Calu3 (cell line): Measurements from ENCODE around the gene TTLL4. TPM values are rescaled to one million over a fixed set of nuclear protein-coding genes. Genes with fewer than 3 reads are reported as not detected.

Experiments used
- BruUV-seq: library from RNA; stranded (reverse); fragments of 400-500 nt; replicated peaks from 2 replicates; lab custom pipeline; 2021; lab: Mats Ljungman, UMichigan
- CTCF ChIA-PET: fragments of 300-600 bp; sonication (Branson Sonifier 250); formaldehyde crosslinking; loops from one replicate; lab custom pipeline; 2022; ENCODE audit warnings: antibody characterized with exemption; lab: Charles Lee
- DNase-seq: peaks from one replicate; pipeline ENCODE4 v3.0.0; 2022
- H3K27ac Mint-ChIP-seq: one replicate; pipeline ENCODE4 v1.8.0; 2022; ENCODE audit warnings: mixed read lengths; ENCODE audit not compliant: unreplicated experiment
- H3K27me3 Mint-ChIP-seq: one replicate; pipeline ENCODE4 v1.8.0; 2022; ENCODE audit warnings: mixed read lengths; ENCODE audit not compliant: unreplicated experiment
- H3K36me3 Mint-ChIP-seq: one replicate; pipeline ENCODE4 v1.8.0; 2022; ENCODE audit warnings: mild to moderate bottlenecking, moderate library complexity, mixed read lengths; ENCODE audit not compliant: insufficient read depth, unreplicated experiment
- H3K4me1 Mint-ChIP-seq: one replicate; pipeline ENCODE4 v1.8.0; 2022; ENCODE audit warnings: mild to moderate bottlenecking, low read depth, mixed read lengths; ENCODE audit not compliant: unreplicated experiment
- H3K4me3 Mint-ChIP-seq: one replicate; pipeline ENCODE4 v1.8.0; 2022; ENCODE audit warnings: mild to moderate bottlenecking, low read depth, moderate library complexity, mixed read lengths; ENCODE audit not compliant: unreplicated experiment
- H3K9me3 Mint-ChIP-seq: one replicate; pipeline ENCODE4 v1.8.0; 2022; ENCODE audit warnings: low read depth, mixed read lengths; ENCODE audit not compliant: unreplicated experiment
- intact Hi-C: fragments of 100-400 bp; cut with micrococcal nuclease; formaldehyde crosslinking; loops from one replicate; pipeline ENCODE4 v1.10.0; 2022; ENCODE audit not compliant: unreplicated experiment
- total RNA-seq: library from RNA; stranded (reverse); gene quantifications from 2 replicates; pipeline ENCODE4 v1.2.3, GENCODE V29; 2022
- TF ChIP-seq, protein P1 (sequence below): fragments of 200-600 bp; IDR thresholded peaks from one replicate; pipeline ENCODE4 v1.8.0; 2022; ENCODE audit warnings: antibody characterized with exemption; ENCODE audit not compliant: unreplicated experiment

TTLL4 gene
- total RNA-seq, 1 experiment from 2014 or later: 75.5 TPM

- no peak for DNase-seq
- CTCF ChIA-PET: interaction anchor here (0.7 kb wide), 1 partner anchor 87 kb away, joined by 8 read pairs; no protein-coding TSS in a partner anchor
- Mint-ChIP-seq H3K36me3 (peaks cover 25% of the 10 kb centered on the region), H3K4me3 (no peak overlapping the region), H3K9me3 (no peaks in the 10 kb centered on the region), H3K27ac (no peak overlapping the region), H3K27me3 (no peaks in the 10 kb centered on the region), H3K4me1 (peaks cover 44% of the 10 kb centered on the region)
- intact Hi-C loops: no loop called here
- no TSS peak for BruUV-seq
- TF ChIP-seq, protein P1, sequence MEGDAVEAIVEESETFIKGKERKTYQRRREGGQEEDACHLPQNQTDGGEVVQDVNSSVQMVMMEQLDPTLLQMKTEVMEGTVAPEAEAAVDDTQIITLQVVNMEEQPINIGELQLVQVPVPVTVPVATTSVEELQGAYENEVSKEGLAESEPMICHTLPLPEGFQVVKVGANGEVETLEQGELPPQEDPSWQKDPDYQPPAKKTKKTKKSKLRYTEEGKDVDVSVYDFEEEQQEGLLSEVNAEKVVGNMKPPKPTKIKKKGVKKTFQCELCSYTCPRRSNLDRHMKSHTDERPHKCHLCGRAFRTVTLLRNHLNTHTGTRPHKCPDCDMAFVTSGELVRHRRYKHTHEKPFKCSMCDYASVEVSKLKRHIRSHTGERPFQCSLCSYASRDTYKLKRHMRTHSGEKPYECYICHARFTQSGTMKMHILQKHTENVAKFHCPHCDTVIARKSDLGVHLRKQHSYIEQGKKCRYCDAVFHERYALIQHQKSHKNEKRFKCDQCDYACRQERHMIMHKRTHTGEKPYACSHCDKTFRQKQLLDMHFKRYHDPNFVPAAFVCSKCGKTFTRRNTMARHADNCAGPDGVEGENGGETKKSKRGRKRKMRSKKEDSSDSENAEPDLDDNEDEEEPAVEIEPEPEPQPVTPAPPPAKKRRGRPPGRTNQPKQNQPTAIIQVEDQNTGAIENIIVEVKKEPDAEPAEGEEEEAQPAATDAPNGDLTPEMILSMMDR: no peak
Observed at GRCh38 chr2:218720048-218721041, 9.7 kb downstream of the TTLL4 start.

DNA sequence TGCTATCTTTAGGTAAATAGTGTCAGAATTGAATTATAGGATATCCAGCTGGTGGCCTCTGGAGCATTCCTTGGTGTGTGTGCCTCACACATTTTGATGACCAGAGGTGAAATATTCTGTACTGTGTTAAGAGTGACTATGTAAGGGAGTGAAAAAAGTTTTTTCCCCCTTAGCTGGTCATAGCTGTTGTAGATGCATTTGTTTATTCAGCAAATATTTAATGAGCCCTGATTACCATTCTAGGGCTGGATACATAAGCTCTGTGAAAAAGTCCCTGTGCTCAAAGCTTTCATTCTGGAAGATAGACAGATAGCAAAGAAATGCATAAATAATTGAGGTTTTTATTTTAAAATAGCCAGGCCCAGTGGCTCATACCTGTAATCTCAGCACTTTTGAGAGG lies 10.9 kb downstream of the TTLL4 start:
- TF ChIP-seq, protein P1: no peak
- H3K4me1 Mint-ChIP-seq: peaks cover 44% of the 10 kb centered on the region
- intact Hi-C loops: no loop called here
- no peak overlapping the region for H3K27ac Mint-ChIP-seq
- DNase-seq: no peak
- H3K9me3 Mint-ChIP-seq: no peaks in the 10 kb centered on the region
- no TSS peak for BruUV-seq
- H3K4me3 Mint-ChIP-seq: no peak overlapping the region
- CTCF ChIA-PET: interaction anchor here (0.6 to 0.7 kb wide), 2 partner anchors 11 to 175 kb away, joined by 3 to 4 read pairs; no protein-coding TSS in a partner anchor
- peaks cover 25% of the 10 kb centered on the region for H3K36me3 Mint-ChIP-seq
- no peaks in the 10 kb centered on the region for H3K27me3 Mint-ChIP-seq

DNA sequence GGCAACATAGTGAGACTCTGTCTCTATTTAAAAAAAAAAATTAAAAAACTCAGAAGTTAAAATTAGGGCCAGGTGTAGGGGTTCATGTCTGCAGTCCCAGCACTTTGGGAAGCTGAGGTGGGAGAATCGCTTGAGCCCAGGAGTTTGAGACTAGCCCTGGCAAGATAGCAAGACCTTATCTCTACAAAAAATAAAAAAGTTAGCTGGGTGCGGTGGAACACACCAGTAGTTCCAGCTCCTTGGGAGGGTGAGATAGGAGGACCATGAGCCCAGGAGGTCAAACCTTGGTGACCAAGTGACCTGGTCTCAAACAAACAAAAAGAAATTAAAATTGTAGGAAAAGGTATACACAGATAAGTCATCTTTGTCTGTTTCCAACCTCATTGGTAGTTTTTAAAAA lies 11.3 kb downstream of the TTLL4 start:
- intact Hi-C loops: no loop called here
- Mint-ChIP-seq H3K36me3 (peaks cover 22% of the 10 kb centered on the region), H3K27me3 (no peaks in the 10 kb centered on the region), H3K9me3 (no peaks in the 10 kb centered on the region), H3K27ac (no peak overlapping the region), H3K4me1 (peaks cover 44% of the 10 kb centered on the region), H3K4me3 (no peak overlapping the region)
- CTCF ChIA-PET: interaction anchor here (0.6 to 1.0 kb wide), 3 partner anchors 8 to 175 kb away, joined by 3 to 4 read pairs (median 3); no protein-coding TSS in a partner anchor
- BruUV-seq: no TSS peak
- no peak for DNase-seq
- TF ChIP-seq, protein P1: no peak

- TF ChIP-seq, protein P1: no peak
- no peaks in the 10 kb centered on the region for H3K27me3 Mint-ChIP-seq
- no peak for DNase-seq
- peaks cover 17% of the 10 kb centered on the region for H3K36me3 Mint-ChIP-seq
- no peak overlapping the region for H3K4me3 Mint-ChIP-seq
- BruUV-seq: no TSS peak
- H3K9me3 Mint-ChIP-seq: no peaks in the 10 kb centered on the region
- CTCF ChIA-PET: interaction anchor here (0.7 to 1.8 kb wide), 5 partner anchors 8 to 125 kb away, joined by 3 to 5 read pairs (median 4); partner anchors contain the start of gene TTLL4
- peaks cover 39% of the 10 kb centered on the region for H3K4me1 Mint-ChIP-seq
- intact Hi-C loops: no loop called here
- no peak overlapping the region for H3K27ac Mint-ChIP-seq
Observed at GRCh38 chr2:218722419-218722818, 11.8 kb downstream of the TTLL4 start.
